NB4 (cell line): ENCODE results near the gene NIT2.

Source experiments
- POLR2A ChIP-seq: IDR thresholded peaks from 2 replicates; pipeline ENCODE4 v1.6.1; 2011; ENCODE audit warnings: mild to moderate bottlenecking; ENCODE audit not compliant: insufficient read length; ENCODE audit errors: extremely low read depth
- TF ChIP-seq, protein P1 (sequence below): IDR thresholded peaks from one replicate; pipeline ENCODE4 v1.5.1; 2012; ENCODE audit warnings: low read depth, low read length
- TF ChIP-seq, protein P2 (sequence below): IDR thresholded peaks from 2 replicates; pipeline ENCODE4 v1.6.1; 2011; ENCODE audit warnings: low read depth, low read length

DNA sequence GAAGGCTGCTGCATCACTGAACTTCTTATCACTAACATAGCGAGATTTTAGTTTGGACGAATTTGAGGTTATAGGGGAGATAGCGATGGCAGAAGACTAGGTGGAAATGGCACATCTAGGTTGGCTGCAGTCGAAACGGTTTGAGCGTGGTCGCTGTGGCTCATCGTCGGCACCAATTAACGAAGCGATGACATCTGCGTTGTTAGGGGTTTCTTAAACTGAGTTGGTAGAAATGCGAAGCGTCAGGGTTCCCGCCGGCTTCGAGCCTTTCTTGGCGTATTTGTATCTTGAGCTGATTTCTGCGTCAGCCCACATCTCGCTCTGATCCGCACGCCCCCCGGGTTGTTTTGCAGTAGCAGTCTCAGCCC lies 67.1 kb downstream of the NIT2 start:
- TF ChIP-seq POLR2A, result no peak
- TF ChIP-seq, protein P1, sequence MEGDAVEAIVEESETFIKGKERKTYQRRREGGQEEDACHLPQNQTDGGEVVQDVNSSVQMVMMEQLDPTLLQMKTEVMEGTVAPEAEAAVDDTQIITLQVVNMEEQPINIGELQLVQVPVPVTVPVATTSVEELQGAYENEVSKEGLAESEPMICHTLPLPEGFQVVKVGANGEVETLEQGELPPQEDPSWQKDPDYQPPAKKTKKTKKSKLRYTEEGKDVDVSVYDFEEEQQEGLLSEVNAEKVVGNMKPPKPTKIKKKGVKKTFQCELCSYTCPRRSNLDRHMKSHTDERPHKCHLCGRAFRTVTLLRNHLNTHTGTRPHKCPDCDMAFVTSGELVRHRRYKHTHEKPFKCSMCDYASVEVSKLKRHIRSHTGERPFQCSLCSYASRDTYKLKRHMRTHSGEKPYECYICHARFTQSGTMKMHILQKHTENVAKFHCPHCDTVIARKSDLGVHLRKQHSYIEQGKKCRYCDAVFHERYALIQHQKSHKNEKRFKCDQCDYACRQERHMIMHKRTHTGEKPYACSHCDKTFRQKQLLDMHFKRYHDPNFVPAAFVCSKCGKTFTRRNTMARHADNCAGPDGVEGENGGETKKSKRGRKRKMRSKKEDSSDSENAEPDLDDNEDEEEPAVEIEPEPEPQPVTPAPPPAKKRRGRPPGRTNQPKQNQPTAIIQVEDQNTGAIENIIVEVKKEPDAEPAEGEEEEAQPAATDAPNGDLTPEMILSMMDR, result no peak
- TF ChIP-seq, protein P2, sequence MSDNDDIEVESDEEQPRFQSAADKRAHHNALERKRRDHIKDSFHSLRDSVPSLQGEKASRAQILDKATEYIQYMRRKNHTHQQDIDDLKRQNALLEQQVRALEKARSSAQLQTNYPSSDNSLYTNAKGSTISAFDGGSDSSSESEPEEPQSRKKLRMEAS, result no peak
